HL-60 (cell line): Measurements from ENCODE around the gene TAMM41.

ENCODE experiments used
- REST ChIP-seq: IDR thresholded peaks from 2 replicates; pipeline ENCODE4 v1.6.1; 2012; ENCODE audit warnings: low read depth; ENCODE audit not compliant: insufficient replicate concordance
- TF ChIP-seq, protein P1 (sequence below): IDR thresholded peaks from one replicate; pipeline ENCODE4 v1.5.1; 2011; ENCODE audit warnings: low read length, control low read depth, inconsistent platforms; ENCODE audit not compliant: insufficient read depth

DNA sequence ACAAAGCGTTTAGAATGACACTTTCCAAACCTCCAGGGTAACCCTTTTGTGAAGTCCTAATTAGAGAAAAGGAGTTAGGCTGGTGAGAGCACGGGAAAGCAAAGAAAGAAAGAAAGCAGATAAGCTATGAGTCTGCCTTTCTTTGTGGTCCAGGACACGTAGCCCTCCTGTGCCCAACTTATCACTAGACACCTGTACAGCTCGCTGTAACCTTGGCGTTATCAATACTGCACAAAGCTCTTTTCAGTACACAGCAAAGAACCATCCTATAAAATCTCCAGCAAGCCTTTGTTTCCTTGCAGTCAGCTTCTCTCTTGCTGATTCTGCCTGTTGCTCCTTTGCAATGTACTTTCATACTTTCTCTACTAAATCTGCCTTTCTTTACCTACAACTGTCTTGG lies 6.8 kb upstream of the TAMM41 start:
- TF ChIP-seq, protein P1, sequence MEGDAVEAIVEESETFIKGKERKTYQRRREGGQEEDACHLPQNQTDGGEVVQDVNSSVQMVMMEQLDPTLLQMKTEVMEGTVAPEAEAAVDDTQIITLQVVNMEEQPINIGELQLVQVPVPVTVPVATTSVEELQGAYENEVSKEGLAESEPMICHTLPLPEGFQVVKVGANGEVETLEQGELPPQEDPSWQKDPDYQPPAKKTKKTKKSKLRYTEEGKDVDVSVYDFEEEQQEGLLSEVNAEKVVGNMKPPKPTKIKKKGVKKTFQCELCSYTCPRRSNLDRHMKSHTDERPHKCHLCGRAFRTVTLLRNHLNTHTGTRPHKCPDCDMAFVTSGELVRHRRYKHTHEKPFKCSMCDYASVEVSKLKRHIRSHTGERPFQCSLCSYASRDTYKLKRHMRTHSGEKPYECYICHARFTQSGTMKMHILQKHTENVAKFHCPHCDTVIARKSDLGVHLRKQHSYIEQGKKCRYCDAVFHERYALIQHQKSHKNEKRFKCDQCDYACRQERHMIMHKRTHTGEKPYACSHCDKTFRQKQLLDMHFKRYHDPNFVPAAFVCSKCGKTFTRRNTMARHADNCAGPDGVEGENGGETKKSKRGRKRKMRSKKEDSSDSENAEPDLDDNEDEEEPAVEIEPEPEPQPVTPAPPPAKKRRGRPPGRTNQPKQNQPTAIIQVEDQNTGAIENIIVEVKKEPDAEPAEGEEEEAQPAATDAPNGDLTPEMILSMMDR = no peak
- no peak for TF ChIP-seq REST
